Bladder microvascular endothelial cell (primary cell): ENCODE data around the gene NLGN3. TPM values are rescaled to one million over a fixed set of nuclear protein-coding genes. Genes with fewer than 3 reads are reported as not detected.

Experiments used
- total RNA-seq: library from RNA; depleted of rRNA; stranded (reverse); fragments of >200 nt; gene quantifications from 2 replicates; pipeline ENCODE4 v1.2.3, GENCODE V29; 2014

Gene NLGN3
- total RNA-seq = under 0.01 and 0.19 TPM in 2 replicates

GRCh38 chrX:71144651-71145050, at the start of gene NLGN3:
TSS of gene NLGN3 (plus strand) at chrX:71144841. CDS start at chrX:71147750, 2,909 bp downstream.

GRCh38 chrX:71095555-71095980, 49.1 kb upstream of the NLGN3 start, which contains the start of gene FOXO4:
TSS of gene FOXO4 (plus strand) at chrX:71095851. CDS start at chrX:71096529, 678 bp downstream.

DNA sequence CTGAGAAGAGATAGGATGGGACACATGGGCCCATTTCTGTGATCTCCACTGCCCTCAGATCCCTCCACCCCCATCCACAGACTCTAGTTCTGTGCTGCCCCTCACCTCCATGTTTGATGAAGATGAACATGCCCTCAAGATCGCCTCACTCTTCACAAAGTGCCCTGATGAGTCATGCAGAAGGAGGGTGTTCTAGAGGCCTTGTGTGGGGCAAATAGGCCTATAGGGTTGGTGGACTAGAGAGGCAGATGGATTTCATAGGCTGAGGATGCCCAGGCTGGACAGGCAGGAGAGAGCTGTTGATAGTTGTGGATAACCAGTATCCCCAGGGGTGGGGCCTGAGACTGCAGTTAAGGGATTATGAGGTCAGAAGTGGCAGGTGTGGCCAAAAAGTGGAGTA, 38.2 kb upstream of the NLGN3 start, which contains the start of gene CXorf65:
Gene CXorf65, minus strand, starts transcription at position 314 of the 400 bp plus-strand sequence. Its CDS starts 184 bp downstream, at position 130.

DNA sequence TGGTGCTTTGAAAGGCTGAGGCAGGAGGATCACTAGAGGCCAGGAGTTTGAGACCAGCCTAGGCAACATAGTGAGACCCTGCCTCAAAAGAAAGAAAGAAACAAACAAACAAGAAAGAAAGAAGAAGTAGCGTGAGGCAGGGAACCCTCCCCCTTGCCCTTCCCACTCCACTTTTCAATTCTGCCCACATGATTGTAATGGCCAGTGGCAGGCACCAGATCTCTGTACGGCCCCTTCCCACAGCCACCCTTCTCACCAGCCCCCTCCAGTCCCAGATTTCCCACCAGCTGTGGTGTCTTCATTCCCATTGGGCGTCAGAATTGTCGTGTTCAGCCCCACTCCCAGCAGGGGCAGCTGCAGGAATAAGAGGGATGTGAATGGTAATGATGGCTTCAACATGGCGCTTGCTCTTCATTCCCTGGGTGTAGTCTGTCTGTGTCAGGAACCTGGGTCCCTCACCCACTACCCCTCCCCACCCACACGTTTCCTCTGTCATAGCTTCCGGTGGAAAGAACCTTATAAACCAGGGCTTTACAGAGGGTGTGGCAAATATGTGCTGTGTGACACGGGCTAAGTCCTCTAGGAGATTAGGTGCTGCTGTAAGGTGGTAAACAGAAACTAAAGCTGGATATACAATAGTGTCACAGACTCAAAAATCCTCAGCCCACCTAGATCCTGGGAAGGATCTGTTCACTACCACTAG, 33.3 kb upstream of the NLGN3 start, which contains the start of gene IL2RG:
Gene IL2RG, minus strand, starts transcription at position 437 of the 703 bp plus-strand sequence. Its CDS starts 38 bp downstream, at position 399.

DNA sequence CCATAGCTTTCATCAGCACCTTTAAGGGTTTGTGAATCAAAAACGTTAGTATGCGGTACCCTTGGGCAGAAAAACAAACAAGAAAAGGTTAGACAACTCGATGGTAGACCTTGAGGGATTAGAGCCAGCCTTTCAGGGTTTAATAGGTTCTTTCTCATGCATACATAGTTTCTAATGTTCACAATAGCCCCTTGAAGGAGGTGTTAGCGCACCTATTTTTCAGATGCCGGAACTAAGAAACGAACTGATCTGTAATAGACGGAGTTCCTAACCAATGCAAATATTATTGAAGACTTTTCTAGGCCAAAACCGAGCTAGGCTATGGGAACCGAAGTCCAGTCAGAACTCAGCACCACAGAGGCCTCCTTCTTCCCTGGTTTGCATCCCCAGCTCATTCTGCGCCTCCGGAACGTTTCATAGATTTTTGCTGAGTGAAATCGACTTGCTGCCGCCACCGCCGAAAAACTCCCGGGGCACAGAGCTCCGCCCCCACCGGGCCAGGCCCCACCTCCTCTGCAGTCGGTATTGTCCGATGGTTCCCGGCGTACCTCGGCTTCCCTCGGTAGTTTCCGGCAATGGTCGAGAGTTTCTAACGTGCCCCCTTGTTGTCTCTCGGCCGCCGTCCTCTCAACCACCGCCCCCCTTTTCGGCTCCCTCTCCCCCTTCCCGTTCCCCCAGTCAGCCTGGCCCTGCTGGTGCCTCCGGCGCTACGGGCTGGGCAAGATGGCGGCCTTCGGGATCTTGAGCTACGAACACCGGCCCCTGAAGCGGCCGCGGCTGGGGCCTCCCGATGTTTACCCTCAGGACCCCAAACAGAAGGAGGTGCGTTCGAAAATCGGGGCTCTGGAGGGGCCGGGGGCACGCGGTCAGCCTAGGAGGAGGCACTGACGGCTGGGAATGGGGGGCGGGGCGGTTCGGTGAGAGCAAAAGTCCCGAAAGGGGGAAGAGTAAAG, 26.3 kb upstream of the NLGN3 start, which contains the start of gene MED12:
Gene MED12, plus strand, starts transcription at position 565 of the 953 bp plus-strand sequence. Its CDS starts 159 bp downstream, at position 724.

Other genes starting within 250 kb of the NLGN3 start
- gene TEX11, start 236.1 kb upstream of the NLGN3 start, total RNA-seq = not detected in 2 replicates
- not detected in 2 replicates for gene SLC7A3, start 213.7 kb upstream of the NLGN3 start, total RNA-seq
- 50.8 and 85.5 TPM in 2 replicates for gene SNX12, start 76.5 kb upstream of the NLGN3 start, total RNA-seq
- gene FOXO4, start 49.0 kb upstream of the NLGN3 start, total RNA-seq = 6.8 and 7.2 TPM in 2 replicates
- gene CXorf65, start 38.1 kb upstream of the NLGN3 start, total RNA-seq = not detected in 2 replicates
- 0.16 and 0.31 TPM in 2 replicates for gene IL2RG, start 33.3 kb upstream of the NLGN3 start, total RNA-seq
- gene MED12, start 26.2 kb upstream of the NLGN3 start, total RNA-seq = 42.4 and 100 TPM in 2 replicates
- not detected in 2 replicates for gene GJB1, start 78.4 kb downstream of the NLGN3 start, total RNA-seq
- gene ZMYM3, start 109.3 kb downstream of the NLGN3 start, total RNA-seq = 8.1 and 14.9 TPM in 2 replicates
- gene NONO, start 138.8 kb downstream of the NLGN3 start, total RNA-seq = 344 and 430 TPM in 2 replicates
- gene ITGB1BP2, start 156.9 kb downstream of the NLGN3 start, total RNA-seq = 1.1 and 5.2 TPM in 2 replicates
- 41.3 and 64.4 TPM in 2 replicates for gene TAF1, start 221.5 kb downstream of the NLGN3 start, total RNA-seq